NT2/D1 (cell line): ENCODE measurements around the gene LMAN2.

Experiments
- DNase-seq: peaks from one replicate; pipeline ENCODE4 v3.0.0-alpha.2; 2011; ENCODE audit warnings: low read depth, low spot score
- H3K27me3 ChIP-seq: 2 replicates; pipeline ENCODE4 v1.6.0; 2011; ENCODE audit warnings: mild to moderate bottlenecking; ENCODE audit not compliant: insufficient read length, insufficient read depth
- H3K36me3 ChIP-seq: 2 replicates; pipeline ENCODE4 v1.6.1; 2011; ENCODE audit warnings: mild to moderate bottlenecking, low read length, mixed read lengths; ENCODE audit not compliant: insufficient read depth, insufficient read length
- H3K4me1 ChIP-seq: 2 replicates; pipeline ENCODE4 v1.5.1; 2011; ENCODE audit not compliant: insufficient read depth, insufficient read length
- H3K4me3 ChIP-seq: 2 replicates; pipeline ENCODE4 v1.5.1; 2011; ENCODE audit warnings: low read depth; ENCODE audit not compliant: insufficient read length
- H3K9ac ChIP-seq: 2 replicates; pipeline ENCODE4 v1.6.0; 2011; ENCODE audit warnings: low read depth; ENCODE audit not compliant: insufficient read length
- H3K9me3 ChIP-seq: 2 replicates; pipeline ENCODE4 v1.5.1; 2011; ENCODE audit warnings: mild to moderate bottlenecking, low read length; ENCODE audit not compliant: insufficient read depth
- SUZ12 ChIP-seq: IDR thresholded peaks from 2 replicates; pipeline ENCODE4 v1.6.1; 2011; ENCODE audit not compliant: insufficient read length, insufficient read depth; ENCODE audit errors: extremely low read depth
- YY1 ChIP-seq: IDR thresholded peaks from 2 replicates; pipeline ENCODE4 v1.6.1; 2011; ENCODE audit not compliant: insufficient read length, insufficient read depth
- ZNF274 ChIP-seq: IDR thresholded peaks from 2 replicates; pipeline ENCODE4 v1.6.1; 2011; ENCODE audit warnings: mild to moderate bottlenecking, low read depth, low read length

The LMAN2 gene

GRCh38 chr5:177300236-177300880 is 51.1 kb downstream of the LMAN2 start:
- no peaks in the 10 kb centered on the region for H3K27me3 ChIP-seq
- H3K9me3 ChIP-seq = no peaks in the 10 kb centered on the region
- peaks cover 53% of the 10 kb centered on the region for H3K36me3 ChIP-seq
- H3K4me3 ChIP-seq = no peak overlapping the region
- no peak overlapping the region for H3K9ac ChIP-seq
- no peak for DNase-seq
- H3K4me1 ChIP-seq = peaks cover 12% of the 10 kb centered on the region
- TF ChIP-seq YY1 = no peak
- no peak for TF ChIP-seq SUZ12
- no peak for TF ChIP-seq ZNF274

DNA sequence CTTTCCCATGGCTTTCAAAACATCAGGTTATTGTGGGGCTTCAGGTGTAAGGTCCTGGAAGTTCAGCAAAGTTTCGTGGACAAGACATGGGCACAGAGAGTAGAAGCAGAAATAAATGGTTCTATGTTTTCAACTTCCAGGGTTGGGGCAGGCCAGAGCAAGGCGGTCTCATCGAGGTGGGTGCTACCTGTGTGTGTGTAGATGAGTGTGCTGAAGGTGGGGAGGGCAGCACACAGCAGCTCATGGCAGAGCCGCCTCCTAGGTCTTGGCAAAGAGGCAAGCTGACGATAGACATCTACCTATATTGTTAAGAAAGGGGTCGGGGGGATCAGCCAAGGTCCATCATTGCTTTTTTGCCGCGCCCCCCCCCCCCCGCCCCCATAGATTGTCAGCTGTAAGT is 51.8 kb downstream of the LMAN2 start:
- H3K4me1 ChIP-seq = peaks cover 10% of the 10 kb centered on the region
- no peak for DNase-seq
- no peak overlapping the region for H3K9ac ChIP-seq
- TF ChIP-seq YY1 = no peak
- TF ChIP-seq ZNF274 = no peak
- TF ChIP-seq SUZ12 = no peak
- H3K9me3 ChIP-seq = no peaks in the 10 kb centered on the region
- H3K36me3 ChIP-seq = peaks cover 53% of the 10 kb centered on the region
- no peak overlapping the region for H3K4me3 ChIP-seq
- no peaks in the 10 kb centered on the region for H3K27me3 ChIP-seq

- Histone ChIP-seq H3K36me3 (peaks cover 65% of the 10 kb centered on the region), H3K4me1 (peaks cover 8% of the 10 kb centered on the region), H3K9ac (no peak overlapping the region), H3K27me3 (no peaks in the 10 kb centered on the region), H3K4me3 (no peak overlapping the region), H3K9me3 (no peaks in the 10 kb centered on the region)
- no peak for DNase-seq
- TF ChIP-seq YY1 (no peak), SUZ12 (no peak), ZNF274 (no peak)
Observed at GRCh38 chr5:177297922-177298321, 53.5 kb downstream of the LMAN2 start.

- peaks cover 4% of the 10 kb centered on the region for H3K4me1 ChIP-seq
- DNase-seq = no peak
- H3K4me3 ChIP-seq = no peak overlapping the region
- no peak overlapping the region for H3K9ac ChIP-seq
- H3K9me3 ChIP-seq = no peaks in the 10 kb centered on the region
- no peak for TF ChIP-seq ZNF274
- no peak for TF ChIP-seq SUZ12
- TF ChIP-seq YY1 = no peak
- no peaks in the 10 kb centered on the region for H3K27me3 ChIP-seq
- peaks cover 71% of the 10 kb centered on the region for H3K36me3 ChIP-seq
Observed at GRCh38 chr5:177296581-177296980, 54.9 kb downstream of the LMAN2 start.

DNA sequence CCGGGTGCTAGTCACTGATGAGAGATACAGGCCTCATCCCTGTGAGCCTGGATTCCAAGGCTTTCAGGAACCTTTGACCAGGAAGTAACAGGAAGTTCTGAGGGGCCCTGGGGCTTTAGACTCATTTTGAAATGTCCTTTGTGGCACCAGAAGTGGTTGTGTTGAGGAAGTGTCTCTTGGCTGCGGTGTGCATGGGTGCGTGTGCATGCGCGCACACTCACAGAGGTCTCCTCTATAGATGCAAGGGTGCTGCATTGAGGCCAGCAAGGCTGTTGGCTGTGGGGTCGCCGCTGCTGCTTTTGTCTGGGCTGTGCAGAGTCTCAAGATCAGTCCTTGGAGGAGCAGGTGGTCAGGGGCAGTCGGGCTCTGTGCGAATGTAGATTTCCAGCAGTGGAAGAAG is 55.5 kb downstream of the LMAN2 start:
- Histone ChIP-seq H3K4me3 (no peak overlapping the region), H3K9me3 (no peaks in the 10 kb centered on the region), H3K9ac (no peak overlapping the region), H3K4me1 (peaks cover 4% of the 10 kb centered on the region), H3K27me3 (no peaks in the 10 kb centered on the region), H3K36me3 (peaks cover 69% of the 10 kb centered on the region)
- no peak for DNase-seq
- TF ChIP-seq ZNF274 (no peak), YY1 (no peak), SUZ12 (no peak)

GRCh38 chr5:177294632-177295031 is 56.8 kb downstream of the LMAN2 start:
- Histone ChIP-seq H3K9ac (no peak overlapping the region), H3K36me3 (peaks cover 71% of the 10 kb centered on the region), H3K27me3 (no peaks in the 10 kb centered on the region), H3K9me3 (no peaks in the 10 kb centered on the region), H3K4me3 (no peak overlapping the region), H3K4me1 (peaks cover 4% of the 10 kb centered on the region)
- TF ChIP-seq ZNF274 = no peak
- no peak for TF ChIP-seq SUZ12
- no peak for TF ChIP-seq YY1
- no peak for DNase-seq

GRCh38 chr5:177293819-177294581 is 57.5 kb downstream of the LMAN2 start:
- DNase-seq = no peak
- H3K36me3 ChIP-seq = peaks cover 73% of the 10 kb centered on the region
- H3K4me1 ChIP-seq = peaks cover 4% of the 10 kb centered on the region
- no peak overlapping the region for H3K9ac ChIP-seq
- H3K27me3 ChIP-seq = no peaks in the 10 kb centered on the region
- no peak overlapping the region for H3K4me3 ChIP-seq
- no peaks in the 10 kb centered on the region for H3K9me3 ChIP-seq
- TF ChIP-seq ZNF274 (no peak), SUZ12 (no peak), YY1 (no peak)
